ENCODE measurements around the gene LRRC74A. TPM values are rescaled to one million over a fixed set of nuclear protein-coding genes. Genes with fewer than 3 reads are reported as not detected.

The LRRC74A gene
- total RNA-seq, 1 donor from 2014 or later = not detected

DNA sequence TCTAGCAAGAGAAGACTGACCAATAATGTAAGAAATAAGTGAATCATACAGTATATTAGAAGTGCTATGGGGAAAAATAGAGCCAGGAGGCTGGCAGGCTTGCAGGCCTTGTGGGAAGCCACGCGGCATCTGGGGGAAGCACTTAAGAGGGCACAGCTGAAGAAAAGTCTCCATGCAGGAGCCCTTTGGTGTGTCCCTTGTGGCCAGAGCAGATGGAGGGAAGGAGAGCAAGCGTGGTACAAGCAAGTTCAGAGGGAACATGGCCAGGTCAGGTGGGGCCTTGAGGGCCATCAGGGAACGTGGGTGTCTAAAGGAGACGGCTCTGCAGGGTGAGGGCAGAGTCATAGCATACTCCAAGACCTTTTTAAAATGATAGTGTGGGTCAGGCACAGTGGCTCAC is 51.7 kb downstream of the LRRC74A start:
- DNase-seq (ENCODE audit: low read depth) = no peak
- Histone ChIP-seq H3K27me3 (ENCODE audit: control insufficient read depth, insufficient read depth, low read length) (peaks cover 3% of the 10 kb centered on the region), H3K36me3 (ENCODE audit: control insufficient read depth, insufficient read depth, low read length) (no peaks in the 10 kb centered on the region), H3K4me3 (ENCODE audit: low read depth, low read length) (no peak overlapping the region)
- TF ChIP-seq, protein P1, sequence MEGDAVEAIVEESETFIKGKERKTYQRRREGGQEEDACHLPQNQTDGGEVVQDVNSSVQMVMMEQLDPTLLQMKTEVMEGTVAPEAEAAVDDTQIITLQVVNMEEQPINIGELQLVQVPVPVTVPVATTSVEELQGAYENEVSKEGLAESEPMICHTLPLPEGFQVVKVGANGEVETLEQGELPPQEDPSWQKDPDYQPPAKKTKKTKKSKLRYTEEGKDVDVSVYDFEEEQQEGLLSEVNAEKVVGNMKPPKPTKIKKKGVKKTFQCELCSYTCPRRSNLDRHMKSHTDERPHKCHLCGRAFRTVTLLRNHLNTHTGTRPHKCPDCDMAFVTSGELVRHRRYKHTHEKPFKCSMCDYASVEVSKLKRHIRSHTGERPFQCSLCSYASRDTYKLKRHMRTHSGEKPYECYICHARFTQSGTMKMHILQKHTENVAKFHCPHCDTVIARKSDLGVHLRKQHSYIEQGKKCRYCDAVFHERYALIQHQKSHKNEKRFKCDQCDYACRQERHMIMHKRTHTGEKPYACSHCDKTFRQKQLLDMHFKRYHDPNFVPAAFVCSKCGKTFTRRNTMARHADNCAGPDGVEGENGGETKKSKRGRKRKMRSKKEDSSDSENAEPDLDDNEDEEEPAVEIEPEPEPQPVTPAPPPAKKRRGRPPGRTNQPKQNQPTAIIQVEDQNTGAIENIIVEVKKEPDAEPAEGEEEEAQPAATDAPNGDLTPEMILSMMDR (IDR thresholded peaks at IDR 0.05; ENCODE audit: insufficient read depth, low read length, poor library complexity, severe bottlenecking) = no peak

DNA sequence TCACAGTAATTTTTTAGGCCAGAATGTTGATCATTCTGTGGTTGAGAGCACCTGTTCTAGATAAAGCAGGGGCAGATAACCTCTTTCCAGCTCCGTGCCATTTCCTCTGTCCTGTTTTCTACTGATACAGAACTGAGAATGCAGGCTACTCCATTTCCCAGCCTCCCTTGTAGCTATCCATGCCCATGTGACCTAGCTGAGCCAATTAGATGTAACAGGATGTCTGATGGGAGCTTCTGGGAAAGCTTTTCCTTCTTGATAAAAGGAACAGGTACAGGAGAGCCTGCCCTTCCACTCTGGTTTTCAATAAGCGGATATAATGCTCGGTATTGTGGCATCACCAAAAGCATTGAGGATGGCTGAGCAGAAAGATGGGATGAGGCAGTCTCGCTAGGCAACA is 54.2 kb downstream of the LRRC74A start:
- no peak for DNase-seq (ENCODE audit: low read depth)
- TF ChIP-seq, protein P1 (IDR thresholded peaks at IDR 0.05; ENCODE audit: insufficient read depth, low read length, poor library complexity, severe bottlenecking) = no peak
- Histone ChIP-seq H3K36me3 (ENCODE audit: control insufficient read depth, insufficient read depth, low read length) (no peaks in the 10 kb centered on the region), H3K4me3 (ENCODE audit: low read depth, low read length) (no peak overlapping the region), H3K27me3 (ENCODE audit: control insufficient read depth, insufficient read depth, low read length) (peaks cover under 1% of the 10 kb centered on the region)

DNA sequence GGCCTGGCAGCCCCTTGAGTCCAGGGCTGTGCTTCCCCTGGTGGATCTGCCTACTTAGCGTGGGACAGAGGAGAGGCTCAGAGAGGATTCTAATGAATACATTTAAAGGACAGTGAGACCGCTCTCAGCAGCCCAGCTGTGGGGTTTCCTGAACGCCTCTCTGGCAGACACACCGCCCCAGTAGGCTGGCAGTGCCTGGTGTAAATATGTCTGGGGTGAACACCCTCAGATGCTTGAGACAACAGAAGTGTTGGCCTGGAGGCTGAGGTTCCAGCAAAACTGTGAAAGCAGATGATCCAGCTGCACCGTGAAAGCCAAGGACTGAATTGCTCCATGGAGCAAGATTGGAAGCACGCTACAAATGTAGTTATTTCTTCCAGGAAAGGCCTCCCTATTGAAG is 55.1 kb downstream of the LRRC74A start:
- TF ChIP-seq, protein P1 (IDR thresholded peaks at IDR 0.05; ENCODE audit: insufficient read depth, low read length, poor library complexity, severe bottlenecking) = no peak

DNA sequence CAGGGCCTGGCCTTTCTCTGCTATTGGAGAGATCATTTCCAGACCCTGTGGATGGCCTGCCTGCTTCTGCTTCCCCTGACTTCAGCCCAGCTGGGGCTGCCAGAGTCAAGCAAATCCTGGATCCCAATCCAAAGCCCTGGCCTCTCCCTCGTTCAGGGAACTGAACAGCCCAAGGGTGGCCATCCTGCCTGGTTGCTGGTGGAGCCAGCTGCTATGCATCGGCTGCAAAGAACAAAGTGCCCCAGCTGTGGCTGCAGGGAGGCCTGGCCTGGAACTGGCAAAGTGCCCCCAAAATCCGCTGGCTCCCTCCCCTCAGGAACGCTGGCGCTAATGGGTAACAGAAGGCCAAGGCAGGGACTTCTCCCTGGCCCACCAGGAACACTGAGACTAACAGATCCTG is 56.4 kb downstream of the LRRC74A start:
- no peak overlapping the region for H3K4me3 ChIP-seq (ENCODE audit: low read depth, low read length)
- H3K36me3 ChIP-seq (ENCODE audit: control insufficient read depth, insufficient read depth, low read length) = no peaks in the 10 kb centered on the region
- H3K27me3 ChIP-seq (ENCODE audit: control insufficient read depth, insufficient read depth, low read length) = peaks cover 7% of the 10 kb centered on the region
- no peak for DNase-seq (ENCODE audit: low read depth)
- TF ChIP-seq, protein P1 (IDR thresholded peaks at IDR 0.05; ENCODE audit: insufficient read depth, low read length, poor library complexity, severe bottlenecking) = no peak

More for the DNA sequence above, 55.1 kb downstream of the LRRC74A start:
- Histone ChIP-seq H3K36me3 (ENCODE audit: control insufficient read depth, insufficient read depth, low read length) (no peaks in the 10 kb centered on the region), H3K27me3 (ENCODE audit: control insufficient read depth, insufficient read depth, low read length) (peaks cover 5% of the 10 kb centered on the region), H3K4me3 (ENCODE audit: low read depth, low read length) (no peak overlapping the region)
- no peak for DNase-seq (ENCODE audit: low read depth)

DNA sequence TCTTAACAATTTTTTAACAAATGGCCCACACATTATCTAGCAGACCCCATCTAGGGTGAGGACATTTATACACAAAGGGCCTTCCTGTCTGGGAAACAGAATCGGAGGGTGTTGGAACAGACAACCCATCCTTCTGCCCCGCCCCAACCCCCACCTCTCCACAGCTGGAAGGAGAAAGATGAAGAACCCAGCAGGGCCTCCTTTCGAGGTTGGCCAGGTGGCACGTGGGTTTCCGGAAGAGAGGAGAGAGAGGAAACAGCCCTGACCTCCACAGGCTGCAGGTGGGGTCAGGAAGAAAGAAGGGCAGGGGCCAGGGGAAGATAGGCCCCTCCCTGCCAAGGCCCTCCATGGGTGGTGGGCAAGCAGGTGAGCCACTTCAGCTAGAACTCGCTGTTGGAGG is 57.2 kb downstream of the LRRC74A start:
- no peak for DNase-seq (ENCODE audit: low read depth)
- Histone ChIP-seq H3K4me3 (ENCODE audit: low read depth, low read length) (no peak overlapping the region), H3K27me3 (ENCODE audit: control insufficient read depth, insufficient read depth, low read length) (peaks cover 8% of the 10 kb centered on the region), H3K36me3 (ENCODE audit: control insufficient read depth, insufficient read depth, low read length) (no peaks in the 10 kb centered on the region)
- TF ChIP-seq, protein P1 (IDR thresholded peaks at IDR 0.05; ENCODE audit: insufficient read depth, low read length, poor library complexity, severe bottlenecking) = no peak

DNA sequence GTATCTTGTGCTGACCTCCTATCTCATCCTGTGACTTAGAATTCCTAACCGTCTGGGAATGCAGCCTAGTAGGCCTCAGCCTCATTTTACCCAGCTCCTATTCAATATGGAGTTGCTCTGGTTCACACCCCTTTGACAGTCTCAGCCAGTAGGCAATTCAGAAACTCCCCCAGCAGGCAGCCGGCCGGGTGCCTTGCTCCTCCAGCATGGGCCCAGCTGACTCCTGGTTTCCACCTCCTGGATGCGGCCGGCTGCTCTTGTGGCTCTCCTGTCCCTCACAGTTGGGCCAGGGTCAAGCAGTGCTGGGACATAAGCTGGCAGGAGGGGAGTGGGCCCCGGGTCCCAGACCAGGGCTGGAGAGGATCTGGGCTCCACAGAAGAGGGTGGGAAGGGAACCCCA is 58.2 kb downstream of the LRRC74A start:
- TF ChIP-seq, protein P1 (IDR thresholded peaks at IDR 0.05; ENCODE audit: insufficient read depth, low read length, poor library complexity, severe bottlenecking) = no peak
- H3K4me3 ChIP-seq (ENCODE audit: low read depth, low read length) = no peak overlapping the region
- no peaks in the 10 kb centered on the region for H3K36me3 ChIP-seq (ENCODE audit: control insufficient read depth, insufficient read depth, low read length)
- H3K27me3 ChIP-seq (ENCODE audit: control insufficient read depth, insufficient read depth, low read length) = peaks cover 8% of the 10 kb centered on the region
- no peak for DNase-seq (ENCODE audit: low read depth)
